ENCODE results near the gene ARHGAP31. TPM values are rescaled to one million over a fixed set of nuclear protein-coding genes. Genes with fewer than 3 reads are reported as not detected.
A peak's percentile ranks its signal among the peaks of the same experiment; 100 is the strongest.

The ARHGAP31 gene
- total and polyA plus RNA-seq, 2 donors (not counting 1 experiment from before 2014, with no cell fraction given), result 3.5 to 8.1 TPM

- H3K27me3 ChIP-seq (ENCODE audit: control insufficient read depth, insufficient read depth, low read length), result no peaks in the 10 kb centered on the region
- H4K20me1 ChIP-seq (ENCODE audit: control insufficient read depth, extremely low read depth, insufficient read depth, low read length), result no peaks in the 10 kb centered on the region
- no peak overlapping the region for H3K4me2 ChIP-seq (ENCODE audit: extremely low read depth, insufficient read depth, low read length)
- DNase-seq (ENCODE audit: low read depth in 2 of 2), result no peak
- no peaks in the 10 kb centered on the region for H3K4me1 ChIP-seq (ENCODE audit: control insufficient read depth, extremely low read depth, insufficient read depth, low read length)
- no peak overlapping the region for H3K9ac ChIP-seq (ENCODE audit: insufficient read depth, low read length)
- H3K79me2 ChIP-seq (ENCODE audit: control insufficient read depth, insufficient read depth, low read length), result no peaks in the 10 kb centered on the region
- no peak overlapping the region for H2AFZ ChIP-seq (ENCODE audit: low read length)
- no peak for TF ChIP-seq EZH2 (IDR thresholded peaks at IDR 0.05; ENCODE audit: low read length, missing control alignments)
- TF ChIP-seq CTCF (conservative IDR thresholded peaks at IDR 0.05 in 1 of 2, IDR thresholded peaks at IDR 0.05 in 1 of 2; ENCODE audit: low read depth in 1 of 2, low read length in 2 of 2), result no peak
- no peaks in the 10 kb centered on the region for H3K9me3 ChIP-seq (ENCODE audit: control insufficient read depth, insufficient read depth, low read depth, low read length)
- no peaks in the 10 kb centered on the region for H3K36me3 ChIP-seq (ENCODE audit: control insufficient read depth, insufficient read depth, low read length)
- H3K27ac ChIP-seq (ENCODE audit: insufficient read depth, low read length), result no peak overlapping the region
- no peak overlapping the region for H3K4me3 ChIP-seq (replicated peaks in 1 of 4; ENCODE audit: control extremely low read depth in 1 of 4, insufficient read depth in 1 of 4, low read depth in 3 of 4, low read length in 4 of 4)
Observed at GRCh38 chr3:119380697-119381096, 86.5 kb downstream of the ARHGAP31 start.

GRCh38 chr3:119382134-119382533 lies 88.0 kb downstream of the ARHGAP31 start:
- no peak for DNase-seq (ENCODE audit: low read depth in 2 of 2)
- no peaks in the 10 kb centered on the region for H3K27me3 ChIP-seq (ENCODE audit: control insufficient read depth, insufficient read depth, low read length)
- no peaks in the 10 kb centered on the region for H3K9me3 ChIP-seq (ENCODE audit: control insufficient read depth, insufficient read depth, low read depth, low read length)
- H3K27ac ChIP-seq (ENCODE audit: insufficient read depth, low read length), result no peak overlapping the region
- H4K20me1 ChIP-seq (ENCODE audit: control insufficient read depth, extremely low read depth, insufficient read depth, low read length), result no peaks in the 10 kb centered on the region
- H3K9ac ChIP-seq (ENCODE audit: insufficient read depth, low read length), result no peak overlapping the region
- TF ChIP-seq CTCF (conservative IDR thresholded peaks at IDR 0.05 in 1 of 2, IDR thresholded peaks at IDR 0.05 in 1 of 2; ENCODE audit: low read depth in 1 of 2, low read length in 2 of 2), result no peak
- TF ChIP-seq EZH2 (IDR thresholded peaks at IDR 0.05; ENCODE audit: low read length, missing control alignments), result no peak
- no peak overlapping the region for H3K4me2 ChIP-seq (ENCODE audit: extremely low read depth, insufficient read depth, low read length)
- H3K36me3 ChIP-seq (ENCODE audit: control insufficient read depth, insufficient read depth, low read length), result no peaks in the 10 kb centered on the region
- H3K4me1 ChIP-seq (ENCODE audit: control insufficient read depth, extremely low read depth, insufficient read depth, low read length), result no peaks in the 10 kb centered on the region
- no peak overlapping the region for H3K4me3 ChIP-seq (replicated peaks in 1 of 4; ENCODE audit: control extremely low read depth in 1 of 4, insufficient read depth in 1 of 4, low read depth in 3 of 4, low read length in 4 of 4)
- no peaks in the 10 kb centered on the region for H3K79me2 ChIP-seq (ENCODE audit: control insufficient read depth, insufficient read depth, low read length)
- H2AFZ ChIP-seq (ENCODE audit: low read length), result no peak overlapping the region

GRCh38 chr3:119388577-119388976 lies 94.4 kb downstream of the ARHGAP31 start:
- no peak overlapping the region for H2AFZ ChIP-seq (ENCODE audit: low read length)
- no peaks in the 10 kb centered on the region for H3K4me1 ChIP-seq (ENCODE audit: control insufficient read depth, extremely low read depth, insufficient read depth, low read length)
- no peaks in the 10 kb centered on the region for H3K27me3 ChIP-seq (ENCODE audit: control insufficient read depth, insufficient read depth, low read length)
- no peak overlapping the region for H3K27ac ChIP-seq (ENCODE audit: insufficient read depth, low read length)
- no peak overlapping the region for H3K9ac ChIP-seq (ENCODE audit: insufficient read depth, low read length)
- no peak overlapping the region for H3K4me2 ChIP-seq (ENCODE audit: extremely low read depth, insufficient read depth, low read length)
- TF ChIP-seq CTCF (conservative IDR thresholded peaks at IDR 0.05 in 1 of 2, IDR thresholded peaks at IDR 0.05 in 1 of 2; ENCODE audit: low read depth in 1 of 2, low read length in 2 of 2) (peak in 1 of 2 donors; percentile 18), EZH2 (IDR thresholded peaks at IDR 0.05; ENCODE audit: low read length, missing control alignments) (no peak)
- DNase-seq (ENCODE audit: low read depth in 2 of 2), result peak in 1 of 2 donors; percentile 8
- no peaks in the 10 kb centered on the region for H3K36me3 ChIP-seq (ENCODE audit: control insufficient read depth, insufficient read depth, low read length)
- no peak overlapping the region for H3K4me3 ChIP-seq (replicated peaks in 1 of 4; ENCODE audit: control extremely low read depth in 1 of 4, insufficient read depth in 1 of 4, low read depth in 3 of 4, low read length in 4 of 4)
- H3K9me3 ChIP-seq (ENCODE audit: control insufficient read depth, insufficient read depth, low read depth, low read length), result no peaks in the 10 kb centered on the region
- no peaks in the 10 kb centered on the region for H4K20me1 ChIP-seq (ENCODE audit: control insufficient read depth, extremely low read depth, insufficient read depth, low read length)
- H3K79me2 ChIP-seq (ENCODE audit: control insufficient read depth, insufficient read depth, low read length), result no peaks in the 10 kb centered on the region
